Neuronal stem cell (in vitro differentiated cells): ENCODE data around the gene UBTFL1.

Experiments
- DNase-seq: peaks from one replicate; pipeline ENCODE4 v3.0.0-alpha.2; 2013; ENCODE audit warnings: low spot score
- H2AFZ ChIP-seq: one replicate; pipeline ENCODE4 v1.6.1; 2013; ENCODE audit warnings: mild to moderate bottlenecking, low read length, inconsistent platforms
- H2AK5ac ChIP-seq: 2 replicates; pipeline ENCODE4 v1.6.1; 2013; ENCODE audit warnings: low read depth, mild to moderate bottlenecking, inconsistent platforms, low read length, moderate library complexity, mixed read lengths
- H2BK120ac ChIP-seq: 2 replicates; pipeline ENCODE4 v1.6.1; 2013; ENCODE audit warnings: low read depth, mild to moderate bottlenecking, inconsistent platforms, low read length, moderate library complexity, mixed read lengths
- H2BK12ac ChIP-seq: one replicate; pipeline ENCODE4 v1.6.1; 2013; ENCODE audit warnings: low read length, inconsistent platforms
- H2BK15ac ChIP-seq: 2 replicates; pipeline ENCODE4 v1.6.1; 2013; ENCODE audit warnings: mild to moderate bottlenecking, low read length, inconsistent platforms, mixed read lengths
- H2BK5ac ChIP-seq: one replicate; pipeline ENCODE4 v1.6.1; 2013; ENCODE audit warnings: inconsistent platforms, mild to moderate bottlenecking, low read length, moderate library complexity
- H3K14ac ChIP-seq: one replicate; pipeline ENCODE4 v1.6.1; 2013; ENCODE audit warnings: low read length, inconsistent platforms
- H3K18ac ChIP-seq: 2 replicates; pipeline ENCODE4 v1.6.1; 2013; ENCODE audit warnings: low read length, inconsistent platforms
- H3K23ac ChIP-seq: 2 replicates; pipeline ENCODE4 v1.6.1; 2013; ENCODE audit warnings: low read depth, mild to moderate bottlenecking, mixed read lengths, low read length, inconsistent platforms; ENCODE audit not compliant: poor library complexity
- H3K27ac ChIP-seq: replicated peaks from 3 replicates; pipeline ENCODE4 v1.5.1; 2013; ENCODE audit warnings: low read length, inconsistent platforms
- H3K27me3 ChIP-seq, 3 experiments: 2 replicates each; pipeline ENCODE4 v1.6.1; 2013; ENCODE audit warnings: low read length in 3 of 3, mild to moderate bottlenecking in 2 of 3, inconsistent platforms in 1 of 3, low read depth in 1 of 3, mixed read lengths in 1 of 3, moderate library complexity in 1 of 3; ENCODE audit not compliant: control insufficient read depth in 3 of 3, insufficient read depth in 3 of 3
- H3K36me3 ChIP-seq, 2 donors: replicated peaks in 1 of 2; 2 replicates each; pipeline ENCODE4 v1.6.1; 2013; ENCODE audit warnings: low read length in 2 of 2; ENCODE audit not compliant: control insufficient read depth in 2 of 2, insufficient read depth in 2 of 2
- H3K4ac ChIP-seq: 2 replicates; pipeline ENCODE4 v1.6.1; 2013; ENCODE audit warnings: inconsistent platforms, mild to moderate bottlenecking, low read length, moderate library complexity
- H3K4me1 ChIP-seq, 2 donors: 1 replicate in 1 of 2; 2 replicates in 1 of 2; pipeline ENCODE4 v1.6.1; 2013; ENCODE audit warnings: low read length in 2 of 2, low read depth in 1 of 2; ENCODE audit not compliant: control insufficient read depth in 2 of 2, insufficient read depth in 1 of 2
- H3K4me2 ChIP-seq: one replicate; pipeline ENCODE4 v1.6.1; 2013; ENCODE audit warnings: mild to moderate bottlenecking, low read length, inconsistent platforms; ENCODE audit not compliant: insufficient read depth, poor library complexity, severe bottlenecking
- H3K4me3 ChIP-seq, 2 donors: 2 replicates each; pipeline ENCODE4 v1.5.1; 2013; ENCODE audit warnings: low read length in 2 of 2, mild to moderate bottlenecking in 2 of 2, inconsistent platforms in 1 of 2, moderate library complexity in 1 of 2
- H3K79me1 ChIP-seq: one replicate; pipeline ENCODE4 v1.6.1; 2013; ENCODE audit warnings: low read depth, mild to moderate bottlenecking, inconsistent platforms, low read length, moderate library complexity
- H3K9ac ChIP-seq: one replicate; pipeline ENCODE4 v1.6.1; 2013; ENCODE audit warnings: mild to moderate bottlenecking, low read depth, low read length, inconsistent platforms; ENCODE audit not compliant: poor library complexity
- H3K9me3 ChIP-seq, 2 donors: replicated peaks in 1 of 2; 2 replicates each; pipeline versions ENCODE3 to v1.6.1; 2013; ENCODE audit warnings: low read length in 2 of 2, mild to moderate bottlenecking in 2 of 2, inconsistent platforms in 1 of 2, low read depth in 1 of 2, mixed read lengths in 1 of 2, moderate library complexity in 1 of 2; ENCODE audit not compliant: control insufficient read depth in 2 of 2, insufficient read depth in 1 of 2
- H4K8ac ChIP-seq: one replicate; pipeline ENCODE4 v1.6.1; 2013; ENCODE audit warnings: low read depth, mild to moderate bottlenecking, inconsistent platforms, low read length, moderate library complexity
- H4K91ac ChIP-seq: one replicate; pipeline ENCODE4 v1.6.1; 2013; ENCODE audit warnings: low read length, low read depth, mild to moderate bottlenecking, inconsistent platforms; ENCODE audit not compliant: poor library complexity
- WGBS, 2 donors: extraction: QIAGEN DNeasy Blood & Tissue Kit; methylation state at CpG; one replicate each; pipeline ENCODE4 v1.1.7; 2013; ENCODE audit warnings: missing lambda C conversion rate in 2 of 2, mixed read lengths in 1 of 2; ENCODE audit not compliant: insufficient read length in 2 of 2, insufficient replicate concordance in 1 of 2; ENCODE audit errors: extremely low coverage in 2 of 2; 5-methylcytosine and 5-hydroxymethylcytosine counted together

UBTFL1 gene

DNA sequence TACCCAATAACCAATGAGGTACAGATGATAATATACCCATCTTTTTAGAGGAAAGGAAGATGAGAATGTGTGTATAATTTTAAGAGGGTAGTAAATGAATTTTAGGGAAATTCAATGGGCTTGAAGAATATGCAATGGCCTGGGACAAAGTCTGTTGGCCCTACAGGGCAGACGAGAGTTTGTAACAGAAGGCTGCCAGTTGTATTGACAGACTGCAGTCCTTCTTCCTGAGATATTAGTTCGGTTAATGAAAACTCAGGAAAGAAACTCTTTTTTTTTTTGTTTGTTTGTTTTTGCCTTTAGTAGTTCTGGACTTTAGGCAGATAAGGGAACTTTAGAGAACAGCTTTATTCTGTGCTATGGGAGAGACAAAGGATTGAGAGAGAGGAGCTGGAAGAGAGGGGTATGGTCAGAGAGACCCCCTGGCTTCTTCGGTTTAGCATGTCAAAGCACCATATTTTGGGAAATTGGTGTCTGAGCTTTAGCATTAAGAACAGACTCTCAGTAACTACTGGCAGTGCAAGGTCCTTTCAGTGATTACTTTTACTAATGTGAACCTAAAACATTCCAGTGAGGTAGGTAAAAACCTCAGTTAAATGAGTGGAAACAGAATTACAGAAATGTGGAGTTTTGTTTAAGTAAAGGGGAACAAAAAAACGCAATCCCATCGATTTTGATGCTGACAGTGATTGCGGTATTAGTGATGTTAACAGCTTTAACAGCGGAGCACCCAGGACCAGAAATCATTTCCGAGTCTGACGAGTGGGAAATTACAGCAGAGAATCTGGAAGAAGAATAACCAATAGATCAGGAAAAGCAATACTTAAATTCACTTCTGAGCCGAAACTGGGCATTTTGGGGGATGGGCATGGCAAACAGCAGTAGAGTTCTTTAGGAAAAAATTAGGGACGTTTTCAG is 48.1 kb downstream of the UBTFL1 start:
- H3K27ac ChIP-seq = peak overlapping the region; percentile 87
- no peak overlapping the region for H2BK5ac ChIP-seq

DNA sequence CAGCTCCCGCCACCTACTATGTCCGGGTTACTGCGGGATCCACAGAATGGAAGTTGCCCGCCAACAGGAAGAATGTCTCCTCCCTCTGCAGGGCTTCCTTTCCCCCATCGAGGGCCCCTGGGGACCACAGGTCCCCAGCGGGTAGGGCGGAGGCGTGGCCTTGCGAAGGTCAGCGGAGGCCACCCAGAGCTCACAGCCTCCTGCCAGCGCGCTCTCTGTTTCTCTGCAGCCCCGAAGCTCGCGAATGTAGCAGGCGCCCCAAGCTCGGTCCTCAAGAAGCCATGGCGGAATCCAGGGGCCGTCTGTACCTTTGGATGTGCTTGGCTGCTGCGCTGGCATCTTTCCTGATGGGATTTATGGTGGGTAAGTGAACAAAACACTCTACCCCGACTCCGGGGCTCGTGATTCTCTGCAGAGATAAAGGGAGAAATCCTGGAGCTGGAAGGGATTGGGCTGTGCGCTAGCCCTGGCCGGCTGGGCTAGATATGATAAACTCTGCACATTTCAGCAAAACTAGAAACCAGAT is 48.8 kb downstream of the UBTFL1 start, which contains the start of gene NAALAD2:
Gene NAALAD2 (plus strand): TSS at position 186 of the 526 bp plus-strand sequence. CDS start 96 bp downstream, at position 282.
- Histone ChIP-seq H3K18ac (peak within 1 kb of the TSS; percentile 94), H2BK12ac (no peak within 1 kb of the TSS), H3K27me3 (peaks cover 0 to 6% (median 0%) of the 10 kb centered on the region in 3 experiments), H3K4me2 (peak within 1 kb of the TSS; percentile 66), H3K23ac (no peak within 1 kb of the TSS), H3K14ac (no peak within 1 kb of the TSS), H3K9me3 (no peaks in the 10 kb centered on the region), H3K4ac (no peak within 1 kb of the TSS), H2BK5ac (peak within 1 kb of the TSS; percentile 47), H3K79me1 (no peaks in the 10 kb centered on the region), H3K36me3 (no peaks in the 10 kb centered on the region), H2BK15ac (no peak within 1 kb of the TSS), H4K8ac (no peak within 1 kb of the TSS), H4K91ac (no peak within 1 kb of the TSS), H2AFZ (peak within 1 kb of the TSS; percentile 94), H2BK120ac (no peak within 1 kb of the TSS), H3K9ac (no peak within 1 kb of the TSS), H3K27ac (peak within 1 kb of the TSS; percentile 87), H3K4me1 (peaks cover 3 to 6% of the 10 kb centered on the region in 2 donors), H3K4me3 (peak within 1 kb of the TSS; percentile 54 to 93), H2AK5ac (no peak within 1 kb of the TSS)
- DNase-seq = peak; percentile 70
- WGBS, 2 donors = no CpG with 5 or more reads among the region's 25 CpGs

More for the DNA sequence above, 48.1 kb downstream of the UBTFL1 start:
- Histone ChIP-seq H3K4me2 (peak overlapping the region; percentile 66), H3K14ac (no peak overlapping the region), H3K9me3 (no peaks in the 10 kb centered on the region), H3K36me3 (no peaks in the 10 kb centered on the region), H2BK120ac (no peak overlapping the region), H2BK12ac (no peak overlapping the region), H2AK5ac (no peak overlapping the region), H3K27me3 (peaks cover 0 to 6% (median 0%) of the 10 kb centered on the region in 3 experiments), H3K4ac (no peak overlapping the region), H3K23ac (no peak overlapping the region), H2BK15ac (no peak overlapping the region), H4K91ac (no peak overlapping the region), H3K4me3 (peak overlapping the region; percentile 54 to 93), H2AFZ (peak overlapping the region; percentile 94), H4K8ac (no peak overlapping the region), H3K79me1 (no peaks in the 10 kb centered on the region), H3K9ac (no peak overlapping the region), H3K4me1 (peaks cover 3 to 6% of the 10 kb centered on the region in 2 donors), H3K18ac (no peak overlapping the region)
- WGBS, 2 donors = no CpG with 5 or more reads among the region's 11 CpGs
- DNase-seq = no peak

DNA sequence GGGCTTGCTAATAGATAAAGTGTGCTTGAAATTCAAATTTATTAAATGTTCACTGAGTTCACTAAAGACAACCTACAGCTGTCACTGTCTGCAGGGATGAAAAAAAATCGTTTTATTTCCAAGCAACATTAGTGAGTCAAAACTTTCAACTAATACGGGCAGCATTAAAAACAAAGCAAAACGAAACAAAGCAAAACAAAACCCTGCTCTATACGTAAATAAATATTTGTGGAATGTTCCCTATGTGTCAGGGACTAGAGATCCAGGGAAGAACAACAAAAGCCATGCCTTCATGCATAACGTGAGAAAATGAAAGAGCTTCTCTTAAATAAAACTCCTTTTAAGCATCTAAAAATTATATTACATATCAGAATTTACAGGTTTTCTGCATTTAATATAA is 49.3 kb downstream of the UBTFL1 start:
- Histone ChIP-seq H3K14ac (no peak overlapping the region), H2BK12ac (no peak overlapping the region), H3K27ac (peak overlapping the region; percentile 87), H3K4me3 (peak overlapping the region; percentile 54 to 93), H3K9ac (no peak overlapping the region), H3K36me3 (no peaks in the 10 kb centered on the region), H4K91ac (no peak overlapping the region), H3K23ac (no peak overlapping the region), H2AFZ (peak overlapping the region; percentile 94), H2BK120ac (no peak overlapping the region), H3K4me2 (peak overlapping the region; percentile 66), H3K4ac (no peak overlapping the region), H2BK15ac (no peak overlapping the region), H4K8ac (no peak overlapping the region), H3K27me3 (peaks cover 0 to 6% (median 0%) of the 10 kb centered on the region in 3 experiments), H3K9me3 (no peaks in the 10 kb centered on the region), H2AK5ac (no peak overlapping the region), H2BK5ac (no peak overlapping the region), H3K79me1 (no peaks in the 10 kb centered on the region), H3K4me1 (peaks cover 3 to 6% of the 10 kb centered on the region in 2 donors), H3K18ac (no peak overlapping the region)
- no CpG with 5 or more reads among the region's 5 CpGs for WGBS, 2 donors
- DNase-seq = no peak
